Stimulated activated CD8-positive, alpha-beta memory T cell treated with anti-CD3 and anti-CD28 coated beads, Interleukin-15, amount 100 ng/mL, for 1 hour (primary cell): Measurements from ENCODE around the gene TMEM107.
"Not testable (repeated sequence)": the region's sequence is repeated elsewhere in the genome, so short reads cannot be mapped to it uniquely, and the experiment has no call there.

Experiments
- DNase-seq: peaks from one replicate; pipeline ENCODE4 v3.0.0-alpha.2; 2020; ENCODE audit warnings: low read depth

The TMEM107 gene

DNA sequence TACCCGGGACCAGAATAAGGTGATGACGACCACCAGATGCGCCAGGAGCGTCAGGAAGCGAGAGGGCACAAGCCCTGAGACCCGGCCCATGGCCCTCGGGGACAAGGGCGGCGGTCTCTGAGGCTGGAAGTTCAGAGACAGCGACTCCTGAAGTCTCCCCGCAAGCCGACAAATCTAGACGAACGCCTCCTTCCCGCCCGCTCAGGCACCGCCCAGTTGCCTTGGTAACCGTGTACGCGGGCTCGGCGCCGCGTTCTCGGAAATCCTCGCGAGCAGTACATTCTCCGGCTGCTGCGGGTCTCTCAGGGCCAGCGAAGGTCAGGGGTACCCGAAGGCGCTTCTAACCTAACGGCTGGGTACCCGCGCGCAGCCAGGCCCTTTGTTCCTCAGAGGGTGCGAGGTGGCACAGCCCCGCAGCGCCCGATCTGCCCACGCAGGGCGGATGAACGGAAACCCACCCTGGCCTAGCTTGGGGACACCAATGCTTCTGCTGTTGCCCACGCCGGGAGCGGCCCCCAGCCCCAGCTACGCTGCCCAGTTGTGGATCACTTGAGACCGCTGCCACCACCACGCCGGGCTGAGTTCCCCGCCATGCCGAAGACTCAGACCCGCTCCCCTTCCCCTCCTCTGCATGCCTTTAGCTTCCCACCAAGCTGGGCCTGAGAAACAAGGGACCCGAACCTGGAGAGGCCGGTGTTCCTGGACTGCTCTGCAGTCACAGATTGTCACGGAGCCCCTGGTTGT is at the start of gene TMEM107:
TMEM107 (minus strand) TSS at position 184 of the 744 bp plus-strand sequence; CDS start at position 90, 94 bp downstream.
- DNase-seq = no peak

DNA sequence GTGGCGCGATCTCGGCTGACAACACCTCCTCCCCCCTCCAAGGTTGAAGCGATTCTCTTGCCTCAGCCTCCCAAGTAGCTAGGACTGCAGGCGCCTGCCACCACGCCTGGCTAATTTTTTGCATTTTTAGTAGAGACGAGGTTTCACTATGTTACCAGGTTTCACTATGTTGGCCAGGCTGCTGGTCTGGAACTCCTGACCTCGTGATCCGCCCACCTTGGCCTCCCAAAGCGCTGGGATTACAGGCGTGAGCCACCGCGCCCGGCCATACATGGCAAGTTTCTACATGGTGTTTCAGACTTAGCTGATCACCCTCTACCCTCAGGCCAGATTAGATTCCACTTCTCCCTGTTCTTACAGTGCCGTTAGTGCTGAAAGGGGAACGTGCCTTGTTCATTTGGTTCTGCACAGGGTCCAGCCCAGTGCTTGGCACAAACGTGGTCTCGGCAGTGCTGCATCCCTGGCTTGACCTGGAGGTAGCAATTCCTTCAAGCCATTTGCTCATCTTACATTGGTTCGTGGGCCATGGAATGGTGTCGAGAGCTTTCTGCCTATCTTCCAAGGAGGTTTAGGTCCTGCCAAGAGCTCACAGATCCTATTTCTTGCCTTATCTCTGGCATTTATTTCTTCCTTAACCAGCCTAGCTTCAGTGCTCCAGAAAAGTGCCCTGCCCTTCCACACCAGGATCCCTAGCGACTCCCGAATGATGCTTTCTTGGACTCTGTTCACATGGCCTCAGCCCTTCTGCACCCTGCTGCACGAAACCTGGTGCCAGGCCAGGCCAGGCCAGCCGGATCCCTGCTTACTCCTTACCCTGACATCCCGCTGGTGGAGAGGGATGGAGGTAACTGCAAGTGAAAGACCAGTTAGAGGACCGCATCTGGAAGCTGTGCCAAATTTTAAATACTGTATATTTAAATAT is 49.0 kb upstream of the TMEM107 start:
- DNase-seq = no peak

DNA sequence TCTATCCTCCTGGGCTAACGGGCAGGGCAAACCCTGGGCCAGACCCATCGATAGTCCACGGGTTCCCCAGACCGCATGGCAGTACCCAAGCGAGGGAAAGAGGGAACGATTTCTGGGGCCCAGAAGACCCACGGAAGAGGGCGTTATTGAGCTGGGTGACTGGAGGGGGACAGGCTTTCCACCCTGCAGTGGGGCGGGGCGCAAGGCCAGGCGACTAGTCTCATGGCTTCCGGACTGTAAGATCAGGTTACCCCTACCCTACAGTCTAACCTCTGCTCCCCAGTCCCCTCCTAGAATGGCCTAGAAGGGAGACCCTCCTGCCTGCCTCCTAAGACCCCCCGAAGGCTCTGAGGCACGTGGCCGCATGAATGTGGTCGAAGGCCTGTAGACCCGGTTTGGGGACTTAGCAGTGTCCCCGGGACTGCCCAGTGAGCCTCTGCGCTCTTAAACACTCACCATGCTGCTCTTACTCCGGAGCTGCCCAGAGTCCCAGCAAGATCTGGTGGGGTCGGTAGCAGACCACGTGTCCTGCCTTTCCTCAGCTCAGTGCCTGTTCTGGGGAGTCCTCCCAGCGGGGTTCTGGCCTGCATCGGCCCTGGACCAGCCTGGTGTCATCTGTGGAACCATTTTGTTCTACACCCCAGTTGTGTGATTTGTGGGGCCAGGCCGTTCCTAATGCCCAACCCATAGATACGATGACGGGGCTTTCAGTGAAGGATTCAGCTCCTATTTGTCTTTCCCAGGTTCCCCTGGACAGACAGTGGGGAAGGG is 47.4 kb upstream of the TMEM107 start:
- DNase-seq = no peak

DNA sequence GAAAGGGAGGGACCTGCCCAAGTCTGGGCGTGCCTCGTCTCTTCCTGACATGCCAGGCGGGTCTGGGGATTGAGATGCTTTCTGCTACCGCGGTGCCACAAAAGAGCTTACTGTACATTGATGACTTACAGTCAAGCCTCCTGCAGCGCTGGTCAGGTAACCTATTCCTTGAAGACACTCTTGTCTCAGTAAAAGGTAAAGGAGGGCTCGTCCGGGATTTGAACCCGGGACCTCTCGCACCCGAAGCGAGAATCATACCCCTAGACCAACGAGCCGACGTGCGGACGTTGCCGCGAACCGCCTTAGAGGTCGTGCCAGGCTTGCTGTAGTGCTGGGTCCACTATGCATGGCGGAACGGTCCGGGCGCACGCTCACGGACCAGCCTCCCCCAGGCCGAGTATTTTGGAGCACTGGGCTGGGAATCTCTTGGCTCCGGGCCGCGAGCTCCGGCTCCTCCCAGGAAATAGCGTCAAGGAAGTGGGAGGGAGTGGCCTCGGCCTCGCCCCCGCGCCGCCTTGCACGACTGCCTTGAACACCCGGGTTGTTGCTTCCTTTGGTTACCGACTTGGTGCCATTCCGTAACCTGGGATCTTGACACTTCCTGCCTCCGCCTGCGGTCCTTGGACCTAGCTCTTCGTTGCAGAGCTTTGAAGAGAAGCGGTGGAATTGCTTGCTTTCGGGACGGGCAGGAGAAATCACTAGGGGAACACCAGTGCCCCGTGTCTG is 46.6 kb upstream of the TMEM107 start:
- DNase-seq = peak; percentile 85

DNA sequence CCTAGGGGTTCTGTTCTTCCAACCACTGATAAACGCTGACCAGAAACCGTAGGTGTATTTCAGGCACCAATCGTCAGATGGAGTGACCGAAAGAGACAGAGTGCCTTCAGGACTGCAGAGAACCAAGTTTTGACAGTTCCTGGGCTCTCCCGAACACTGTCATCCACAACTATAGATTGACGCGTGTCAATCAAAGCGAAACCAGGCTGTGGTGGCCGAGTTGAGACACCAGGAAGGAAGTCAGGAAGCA is 46.1 kb upstream of the TMEM107 start:
- DNase-seq = no peak

DNA sequence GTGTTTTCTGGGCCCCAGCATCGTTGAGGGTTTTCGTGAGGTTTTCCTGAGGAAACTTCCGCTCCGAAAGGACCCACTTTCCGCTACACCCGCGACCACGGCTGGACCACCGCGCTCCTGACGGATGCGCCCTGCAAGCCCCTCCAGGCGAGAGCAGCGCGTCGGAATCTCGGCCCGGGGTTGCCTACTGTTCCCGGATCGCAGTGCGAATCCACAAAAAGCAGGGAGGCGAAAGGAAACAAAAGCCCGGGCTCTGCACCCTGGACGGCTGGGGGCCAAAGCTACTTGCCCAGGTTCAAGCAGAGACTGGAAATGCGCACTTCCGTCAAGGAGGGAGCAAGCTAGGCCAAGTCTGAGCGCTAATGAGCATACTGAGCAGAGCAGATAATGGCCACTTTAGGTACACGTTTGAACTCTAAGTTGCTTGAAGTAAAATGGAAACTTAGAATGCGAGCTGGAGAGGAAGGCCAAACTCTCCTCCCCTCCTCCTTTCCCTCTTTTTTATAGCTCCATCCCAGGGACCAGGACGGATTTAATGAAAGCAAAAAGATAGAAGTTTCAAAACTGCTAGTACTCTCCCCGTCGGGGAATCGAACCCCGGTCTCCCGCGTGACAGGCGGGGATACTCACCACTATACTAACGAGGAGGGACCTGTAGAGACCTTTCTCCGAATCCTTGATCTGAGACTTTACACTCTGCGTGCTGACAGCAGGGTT is 45.6 kb upstream of the TMEM107 start:
- DNase-seq = peak; percentile 83

DNA sequence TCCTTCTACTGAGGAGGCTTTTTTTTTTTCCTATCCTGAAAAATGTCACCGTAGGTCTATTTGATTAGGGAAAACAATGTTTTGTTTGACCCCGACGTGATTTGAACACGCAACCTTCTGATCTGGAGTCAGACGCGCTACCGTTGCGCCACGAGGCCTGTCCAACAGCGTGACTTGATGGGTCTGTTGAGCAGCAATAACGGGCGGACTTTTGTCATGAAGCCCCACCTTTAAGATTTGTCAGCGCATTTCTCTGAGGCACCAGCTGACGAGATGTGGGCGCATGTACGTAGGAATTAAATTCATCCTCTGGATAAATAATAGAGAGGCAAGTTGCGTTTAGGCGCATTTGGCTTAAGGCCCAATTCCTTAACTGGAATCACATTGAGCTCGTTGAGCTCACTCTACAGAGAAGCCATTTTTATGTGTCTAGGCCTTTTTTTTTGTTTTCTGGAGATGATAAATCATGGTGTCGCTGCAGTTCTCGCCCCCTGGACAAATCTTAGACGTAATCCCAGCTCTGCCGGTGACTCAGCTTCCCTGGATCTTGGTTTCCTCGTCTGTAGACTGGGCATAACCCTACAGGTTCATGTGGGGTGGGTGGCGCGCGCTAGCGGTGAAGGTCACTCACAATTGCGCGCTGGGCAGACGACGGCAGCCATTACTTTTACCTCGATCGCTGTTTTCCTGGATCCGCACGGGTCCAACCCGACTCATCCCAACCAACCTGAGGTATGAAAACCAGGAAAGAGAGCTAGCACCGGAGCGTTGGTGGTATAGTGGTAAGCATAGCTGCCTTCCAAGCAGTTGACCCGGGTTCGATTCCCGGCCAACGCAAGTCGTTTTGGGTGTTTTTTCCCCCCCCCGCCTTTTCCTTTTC is 44.8 kb upstream of the TMEM107 start:
- peak; percentile 79 for DNase-seq

DNA sequence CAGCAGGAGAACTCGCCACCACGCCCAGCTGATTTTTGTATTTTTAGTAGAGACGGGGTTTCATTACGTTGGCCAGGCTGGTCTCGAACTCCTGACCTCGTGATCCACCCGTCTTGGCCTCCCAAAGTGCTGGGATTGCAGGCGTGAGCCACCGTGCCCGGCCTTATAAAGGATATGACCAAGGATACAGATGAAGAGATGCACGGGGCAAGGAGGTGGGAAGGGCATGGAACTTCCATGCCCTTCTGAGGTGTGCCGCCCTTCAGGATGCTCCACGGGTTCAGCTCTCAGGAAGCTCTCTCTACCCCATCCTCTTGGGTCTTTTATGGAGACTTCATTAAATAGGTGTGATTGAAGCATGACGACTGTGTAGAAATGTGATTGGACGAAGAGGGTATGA is 37.8 kb upstream of the TMEM107 start:
- not testable (repeated sequence) for DNase-seq

DNA sequence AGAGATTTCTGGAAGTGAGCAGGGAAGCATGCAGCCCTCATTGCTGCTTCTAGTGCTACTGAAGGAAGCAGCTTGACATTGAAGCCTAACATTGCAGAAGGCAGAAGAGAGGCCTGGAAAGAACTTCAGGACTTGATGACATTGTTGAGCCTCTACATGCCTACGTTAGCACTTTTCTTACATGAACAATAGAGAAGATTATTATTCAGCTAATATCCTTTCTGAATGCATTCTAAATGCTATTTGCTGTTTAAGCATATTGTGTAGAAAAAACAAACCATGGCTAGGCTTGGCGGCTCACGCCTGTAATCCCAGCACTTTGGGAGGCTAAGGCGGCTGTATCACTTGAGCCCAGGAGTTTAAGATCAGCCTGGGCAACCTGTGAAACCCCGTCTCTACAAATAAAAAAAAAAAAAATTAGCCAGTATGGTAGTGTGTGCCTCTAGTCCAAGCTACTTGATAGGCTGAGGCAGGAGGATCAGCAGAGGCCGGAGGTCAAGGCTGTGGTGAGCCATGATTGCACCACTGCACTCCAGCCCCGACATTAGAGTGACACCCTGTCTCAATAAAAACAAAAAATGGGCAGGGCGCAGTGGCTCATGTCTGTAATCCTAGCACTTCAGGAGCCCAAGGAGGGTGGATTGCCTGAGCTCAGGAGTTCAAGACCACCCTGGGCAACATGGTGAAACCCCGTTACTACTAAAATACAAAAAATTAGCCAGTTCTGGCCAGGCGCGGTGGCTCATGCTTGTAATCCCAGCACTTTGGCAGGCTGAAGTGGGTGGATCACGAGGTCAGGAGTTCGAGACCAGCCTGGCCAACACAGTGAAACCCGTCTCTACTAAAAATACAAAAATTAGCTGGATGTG is 36.4 kb upstream of the TMEM107 start:
- no peak for DNase-seq

DNA sequence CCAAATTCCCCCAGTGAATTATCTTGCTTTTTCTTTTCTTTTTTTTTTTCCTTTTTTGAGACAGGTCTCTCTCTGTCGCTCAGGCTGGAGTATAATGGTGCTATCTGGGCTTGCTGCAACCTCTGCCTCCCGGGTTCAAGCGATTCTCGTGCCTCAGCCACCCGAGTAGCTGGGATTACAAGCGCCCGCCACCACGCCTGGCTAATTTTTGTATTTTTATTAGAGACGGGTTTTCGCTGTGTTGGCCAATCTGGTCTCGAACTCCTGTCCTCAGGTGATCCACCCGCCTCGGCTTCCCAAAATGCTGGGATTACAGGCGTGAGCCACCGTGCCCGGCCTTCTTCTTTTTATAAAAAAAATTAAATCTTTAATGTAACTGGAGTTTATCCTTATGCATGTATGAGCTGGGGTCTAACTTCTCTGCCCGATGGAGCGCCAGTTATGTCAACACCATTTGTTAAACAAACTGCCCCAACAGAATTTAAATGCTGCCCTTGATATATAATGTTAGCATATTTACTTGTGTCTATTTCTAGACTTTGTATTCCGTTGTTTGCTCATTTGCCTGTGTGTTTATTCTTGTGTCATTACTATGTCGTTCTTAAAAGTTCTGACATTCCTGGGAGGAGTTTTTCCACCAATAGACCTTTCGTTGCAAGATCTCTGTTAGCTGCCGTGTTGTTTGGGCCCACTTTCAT is 34.7 kb upstream of the TMEM107 start:
- DNase-seq = no peak

DNA sequence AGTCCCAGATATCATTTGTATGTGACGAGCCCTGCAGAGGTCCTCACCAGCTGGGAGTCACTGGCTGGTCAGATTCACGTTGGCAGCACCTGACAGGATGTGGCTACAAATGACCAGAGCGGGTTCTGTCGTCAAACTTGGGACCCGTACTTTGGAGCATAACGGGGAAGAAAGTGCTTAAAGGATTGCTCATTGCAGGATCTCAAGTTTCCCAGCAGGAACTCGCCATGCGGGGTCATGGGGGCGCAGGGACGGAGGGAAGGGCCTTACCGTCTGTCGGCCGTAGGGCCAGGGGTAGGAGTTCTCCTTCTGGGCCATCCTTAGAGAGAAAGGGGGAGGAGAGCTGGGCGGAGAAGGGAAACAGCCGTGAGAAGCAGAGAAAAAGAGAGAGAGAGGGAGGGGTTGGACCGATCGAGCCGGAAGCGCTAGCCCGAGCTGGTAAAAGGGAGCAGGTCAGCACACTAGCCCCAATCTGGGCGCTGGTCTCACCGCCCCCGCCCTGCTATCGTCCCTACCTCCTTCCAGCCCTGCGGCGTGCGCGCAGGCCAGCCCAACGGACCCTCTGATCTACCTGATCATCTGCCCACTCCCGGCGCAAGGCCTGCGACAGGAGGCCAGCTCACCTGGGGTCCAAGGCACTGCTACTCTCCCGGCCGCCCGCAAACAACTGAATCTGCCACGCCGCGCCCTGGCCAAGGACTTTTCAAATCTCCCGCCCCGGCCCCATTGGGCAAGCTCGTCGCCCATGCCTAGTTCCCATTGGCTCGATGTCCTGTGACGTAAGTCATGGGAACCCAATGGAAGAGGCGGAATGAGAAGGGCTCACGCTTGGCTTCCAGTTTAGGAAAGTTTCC is 34.0 kb upstream of the TMEM107 start, which contains the start of gene AURKB:
AURKB (minus strand) TSS at position 669 of the 854 bp plus-strand sequence; CDS start at position 318, 351 bp downstream.
- DNase-seq = peak; percentile 83

DNA sequence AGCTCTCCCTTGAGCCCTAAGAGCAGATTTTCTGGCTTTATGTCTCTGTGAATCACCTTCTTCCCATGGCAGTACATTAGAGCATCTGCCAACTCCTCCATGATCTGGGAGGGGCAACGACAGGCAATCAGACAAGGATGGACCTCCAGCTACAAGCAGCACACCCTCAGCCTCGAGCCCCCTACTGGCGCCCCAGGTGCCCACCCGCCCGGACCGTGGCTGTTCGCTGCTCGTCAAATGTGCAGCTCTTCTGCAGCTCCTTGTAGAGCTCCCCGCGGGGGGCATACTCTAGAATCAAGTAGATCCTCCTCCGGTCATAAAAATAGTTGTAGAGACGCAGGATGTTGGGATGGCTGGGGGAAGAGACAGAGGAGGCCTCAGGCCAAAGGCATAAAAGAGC is 30.4 kb upstream of the TMEM107 start:
- no peak for DNase-seq

DNA sequence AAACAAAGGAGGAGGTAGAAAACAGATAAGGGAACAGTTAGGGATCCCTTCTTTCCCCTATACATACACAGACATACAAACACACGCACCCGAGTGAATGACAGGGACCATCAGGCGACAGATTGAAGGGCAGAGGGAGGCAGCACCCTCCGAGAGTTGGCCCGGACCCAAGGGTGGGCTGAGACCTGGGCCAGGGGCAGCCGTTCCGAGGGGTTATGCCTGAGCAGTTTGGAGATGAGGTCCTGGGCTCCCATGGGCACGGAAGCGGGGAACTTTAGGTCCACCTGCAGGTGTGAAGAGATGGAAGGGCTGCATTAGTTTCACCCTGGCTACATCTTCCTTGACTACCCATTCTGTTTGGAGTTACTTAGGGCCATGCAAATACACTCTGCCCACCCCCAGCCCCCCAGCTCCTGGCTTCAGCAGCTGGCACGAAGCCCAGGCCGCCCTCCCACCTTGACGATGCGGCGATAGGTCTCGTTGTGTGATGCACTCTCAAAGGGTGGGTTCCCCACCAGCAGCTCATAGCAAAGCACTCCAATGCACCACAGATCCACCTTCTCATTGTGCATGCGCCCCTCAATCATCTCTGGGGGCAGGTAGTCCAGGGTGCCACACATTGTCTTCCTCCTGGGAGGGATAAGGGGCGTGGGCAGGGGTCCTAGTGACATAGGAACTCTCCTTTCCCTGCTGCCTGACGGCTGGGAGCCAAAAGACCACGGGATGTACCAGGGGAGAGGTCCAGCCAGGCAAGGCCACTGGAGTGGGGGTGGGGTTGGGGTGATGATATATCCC is 28.8 kb upstream of the TMEM107 start:
- DNase-seq = no peak

DNA sequence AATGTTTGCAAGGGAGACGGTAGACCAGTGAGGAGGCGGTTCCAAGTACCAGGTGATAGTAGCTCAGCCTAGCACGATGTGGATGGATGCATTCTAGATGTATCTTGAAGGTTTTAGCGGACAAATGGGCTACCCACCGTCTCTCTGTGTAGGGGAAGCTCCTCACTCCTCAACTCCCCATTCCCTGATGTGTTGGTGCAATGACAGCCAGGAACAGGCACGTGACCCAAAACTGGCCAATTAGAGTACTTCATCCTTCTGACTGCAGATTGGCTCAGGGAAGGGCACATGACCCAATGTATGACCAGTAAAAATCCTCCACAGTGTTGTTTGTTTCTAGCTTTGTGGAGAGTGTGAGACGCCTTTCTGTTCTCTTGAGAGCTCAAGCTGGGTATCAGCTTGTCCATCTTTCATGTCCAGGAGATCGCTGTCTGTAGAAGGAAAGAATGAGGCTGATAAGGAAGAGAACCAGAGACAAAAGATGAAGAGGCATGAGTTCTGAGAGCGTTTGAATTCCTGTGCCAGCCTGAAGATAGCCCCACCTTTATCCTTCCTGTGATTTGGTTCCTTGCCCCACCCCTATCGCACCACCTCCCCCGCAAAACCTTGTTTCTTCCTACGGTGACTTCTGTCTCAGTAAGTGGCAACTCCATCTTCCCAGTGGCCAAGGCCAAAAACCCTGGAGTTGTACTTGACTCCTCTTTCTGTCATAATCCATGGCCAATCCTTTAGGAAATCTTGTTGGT is 16.1 kb upstream of the TMEM107 start:
- no peak for DNase-seq

DNA sequence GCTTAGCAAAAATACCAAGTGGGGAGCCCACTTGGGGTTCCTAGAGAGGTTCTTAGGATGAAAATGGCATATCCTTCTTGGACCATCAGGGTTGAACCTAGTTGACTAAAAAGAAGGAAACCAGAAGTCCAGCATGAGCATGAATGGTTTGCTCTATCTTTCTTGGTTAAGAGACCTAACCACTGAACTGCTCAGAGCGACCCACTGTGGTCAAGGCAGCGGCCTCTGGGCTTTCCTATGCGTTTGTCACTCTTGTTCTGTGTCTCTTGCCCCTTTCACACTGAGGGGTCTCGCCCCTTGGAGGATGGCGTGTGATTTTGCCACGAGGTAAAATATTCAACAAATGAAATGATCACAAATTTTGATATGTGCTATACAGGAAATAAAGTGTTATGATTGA is 14.3 kb upstream of the TMEM107 start:
- DNase-seq = no peak
